BJ (cell line): ENCODE data around the gene TMEM98. TPM values are rescaled to one million over a fixed set of nuclear protein-coding genes. Genes with fewer than 3 reads are reported as not detected.
"Not testable (repeated sequence)": the region's sequence is repeated elsewhere in the genome, so short reads cannot be mapped to it uniquely, and the experiment has no call there.

Experiments used
- CTCF ChIA-PET: fragments of 350-600 bp; formaldehyde crosslinking; extraction: SDS; loops from one replicate; lab custom pipeline; 2021; ENCODE audit warnings: antibody characterized with exemption, inconsistent platforms; lab: Yijun Ruan, JAX
- POLR2A ChIA-PET: fragments of 300-600 bp; sonication (Branson Sonifier 250); formaldehyde crosslinking; extraction: SDS; loops from one replicate; lab custom pipeline; 2021; ENCODE audit warnings: antibody characterized with exemption; lab: Charles Lee
- DNase-seq: peaks from one replicate; pipeline ENCODE4 v3.0.0-alpha.2; 2011; ENCODE audit warnings: low read depth
- H3K27me3 ChIP-seq: 2 replicates; pipeline ENCODE4 v1.6.0; 2011; ENCODE audit warnings: low read length; ENCODE audit not compliant: control insufficient read depth, insufficient read depth
- H3K36me3 ChIP-seq: 2 replicates; pipeline ENCODE4 v1.5.1; 2011; ENCODE audit warnings: low read length; ENCODE audit not compliant: control insufficient read depth, insufficient read depth
- H3K4me3 ChIP-seq: 2 replicates; pipeline ENCODE4 v1.5.1; 2011; ENCODE audit warnings: low read depth, mild to moderate bottlenecking, control low read depth, low read length
- polyA plus RNA-seq: library from polyadenylated mRNA; depleted of rRNA; stranded (reverse); fragments of >200 nt; gene quantifications from 2 replicates; pipeline ENCODE4 v1.2.3, GENCODE V29; 2011
- TF ChIP-seq, protein P1 (sequence below): IDR thresholded peaks from 2 replicates; pipeline ENCODE4 v1.5.1; 2011; ENCODE audit warnings: low read depth, mild to moderate bottlenecking, control low read depth, inconsistent platforms, low read length, moderate library complexity; ENCODE audit not compliant: insufficient read depth

Gene TMEM98
- polyA plus RNA-seq, 1 experiment: 331 TPM

DNA sequence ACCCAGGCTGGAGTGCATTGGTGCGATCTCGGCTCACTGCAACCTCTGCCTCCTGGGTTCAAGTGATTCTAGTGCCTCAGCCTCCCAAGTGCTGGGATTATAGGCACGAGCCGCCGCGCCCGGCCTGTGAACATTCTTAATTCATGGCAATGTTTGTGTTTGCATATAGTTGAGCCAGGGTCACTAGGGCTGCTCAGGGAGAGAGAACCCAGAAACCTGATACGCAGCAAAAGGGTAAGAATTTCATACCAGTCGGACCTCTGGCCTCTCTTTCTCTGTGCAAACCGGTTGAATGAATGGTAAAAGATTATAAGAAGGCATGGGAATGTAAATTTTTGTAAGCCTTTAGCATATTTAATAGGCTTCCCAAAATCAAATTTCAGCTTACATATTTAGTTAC is 6.9 kb upstream of the TMEM98 start:
- POLR2A ChIA-PET: no interaction called here
- Histone ChIP-seq H3K27me3 (no peaks in the 10 kb centered on the region), H3K4me3 (no peak overlapping the region), H3K36me3 (no peaks in the 10 kb centered on the region)
- TF ChIP-seq, protein P1, sequence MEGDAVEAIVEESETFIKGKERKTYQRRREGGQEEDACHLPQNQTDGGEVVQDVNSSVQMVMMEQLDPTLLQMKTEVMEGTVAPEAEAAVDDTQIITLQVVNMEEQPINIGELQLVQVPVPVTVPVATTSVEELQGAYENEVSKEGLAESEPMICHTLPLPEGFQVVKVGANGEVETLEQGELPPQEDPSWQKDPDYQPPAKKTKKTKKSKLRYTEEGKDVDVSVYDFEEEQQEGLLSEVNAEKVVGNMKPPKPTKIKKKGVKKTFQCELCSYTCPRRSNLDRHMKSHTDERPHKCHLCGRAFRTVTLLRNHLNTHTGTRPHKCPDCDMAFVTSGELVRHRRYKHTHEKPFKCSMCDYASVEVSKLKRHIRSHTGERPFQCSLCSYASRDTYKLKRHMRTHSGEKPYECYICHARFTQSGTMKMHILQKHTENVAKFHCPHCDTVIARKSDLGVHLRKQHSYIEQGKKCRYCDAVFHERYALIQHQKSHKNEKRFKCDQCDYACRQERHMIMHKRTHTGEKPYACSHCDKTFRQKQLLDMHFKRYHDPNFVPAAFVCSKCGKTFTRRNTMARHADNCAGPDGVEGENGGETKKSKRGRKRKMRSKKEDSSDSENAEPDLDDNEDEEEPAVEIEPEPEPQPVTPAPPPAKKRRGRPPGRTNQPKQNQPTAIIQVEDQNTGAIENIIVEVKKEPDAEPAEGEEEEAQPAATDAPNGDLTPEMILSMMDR: no peak
- DNase-seq: no peak
- CTCF ChIA-PET: interaction anchor here (2.1 kb wide), 1 partner anchor 44 kb away, joined by 5 read pairs; the partner anchor contains the start of gene MYO1D

DNA sequence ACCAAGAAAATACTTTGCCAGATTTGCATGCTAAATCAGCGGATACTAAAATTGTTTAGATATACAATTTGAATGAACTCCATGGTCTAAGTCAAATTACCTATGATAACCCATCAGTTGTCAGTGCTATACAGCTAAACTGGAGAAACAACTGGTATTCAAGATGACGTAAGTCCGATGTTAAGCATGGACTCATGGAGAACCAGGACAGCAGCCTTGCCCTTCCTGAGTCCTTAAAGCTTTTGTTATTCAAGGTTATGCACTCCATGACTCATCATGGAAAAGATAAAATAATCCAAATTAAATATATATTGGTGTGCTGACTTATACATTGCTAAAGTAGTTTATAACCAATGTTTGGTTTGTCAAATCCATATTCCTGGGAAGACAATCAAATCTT is 4.0 kb upstream of the TMEM98 start:
- H3K36me3 ChIP-seq, H3K27me3 ChIP-seq, DNase-seq, H3K4me3 ChIP-seq, POLR2A ChIA-PET: not testable (repeated sequence)
- CTCF ChIA-PET: interaction anchor here (1.4 kb wide), 1 partner anchor 47 kb away, joined by 4 read pairs; the partner anchor contains the start of gene MYO1D

DNA sequence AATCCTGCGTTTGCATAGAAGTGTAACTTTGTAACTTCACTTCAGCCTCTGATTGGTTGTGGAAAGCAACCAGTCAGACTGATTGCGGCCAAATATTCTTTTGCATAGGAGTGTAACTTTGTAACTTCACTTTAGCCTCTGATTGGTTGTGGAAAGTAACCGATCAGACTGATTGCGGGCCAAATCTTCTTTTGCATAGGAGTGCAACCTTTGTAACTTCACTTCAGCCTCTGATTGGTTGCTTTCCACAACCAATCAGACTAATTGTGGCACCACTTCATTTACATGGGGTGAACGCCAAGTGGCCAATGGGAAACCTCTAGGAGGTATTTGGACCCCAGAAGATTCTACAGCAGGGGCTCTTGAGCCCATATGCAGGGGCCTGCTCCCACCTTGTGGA is 1.8 kb upstream of the TMEM98 start:
- Histone ChIP-seq H3K27me3 (no peaks in the 10 kb centered on the region), H3K4me3 (no peak overlapping the region), H3K36me3 (no peaks in the 10 kb centered on the region)
- TF ChIP-seq, protein P1: no peak
- DNase-seq: no peak
- ChIA-PET POLR2A (no interaction called here), CTCF (no interaction called here)

DNA sequence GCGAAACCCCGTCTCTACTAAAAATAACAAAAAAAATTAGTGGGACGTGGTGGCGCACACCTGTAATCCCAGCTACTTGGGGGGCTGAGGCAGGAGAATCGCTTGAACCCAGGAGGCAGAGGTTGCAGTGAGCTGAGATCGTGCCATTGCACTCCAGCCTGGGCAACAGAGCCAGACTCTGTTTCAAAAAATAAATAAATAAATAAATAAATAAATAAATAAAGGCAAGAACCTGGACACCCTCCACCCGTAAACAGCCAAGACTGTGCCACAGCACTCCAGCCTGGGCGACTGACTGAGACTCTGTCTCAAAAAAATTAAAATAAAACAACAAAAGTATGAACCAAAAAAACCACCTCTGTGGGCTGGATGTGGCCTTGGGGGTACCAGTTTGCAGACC is 1.2 kb upstream of the TMEM98 start:
- CTCF ChIA-PET: interaction anchor here (1.1 to 1.8 kb wide), 2 partner anchors 15 to 96 kb away, joined by 3 to 6 read pairs; no protein-coding TSS in a partner anchor
- DNase-seq, POLR2A ChIA-PET, H3K36me3 ChIP-seq, H3K27me3 ChIP-seq, H3K4me3 ChIP-seq: not testable (repeated sequence)

DNA sequence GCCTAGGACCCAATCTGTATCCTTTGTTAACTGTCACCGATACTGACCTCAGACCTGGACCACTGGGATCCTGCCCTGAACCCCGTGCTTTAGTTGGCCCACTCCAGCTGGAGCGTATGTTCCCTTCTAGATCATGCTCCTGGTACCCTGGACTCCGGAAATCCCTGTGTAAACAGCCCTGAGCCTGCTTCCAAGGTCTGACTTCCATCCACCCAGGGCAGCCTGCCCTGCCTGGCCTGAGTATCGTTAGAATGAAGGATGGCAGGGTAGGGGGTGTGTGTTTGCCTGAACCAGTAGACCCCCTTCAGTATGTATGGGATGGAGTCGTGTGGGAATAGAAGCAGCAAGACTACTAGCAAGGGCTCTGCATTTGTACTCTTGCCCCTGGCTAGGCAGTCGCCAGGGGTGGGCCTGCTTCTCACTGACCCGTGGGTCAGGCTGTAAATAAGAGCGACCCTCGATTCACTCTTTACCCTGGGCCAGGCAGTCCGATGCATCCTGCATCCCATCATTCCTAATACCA is 691 bp upstream of the TMEM98 start:
- POLR2A ChIA-PET: no interaction called here
- no peak for DNase-seq
- Histone ChIP-seq H3K36me3 (peaks cover 3% of the 10 kb centered on the region; the same call in 1 of the 2 replicates), H3K4me3 (peak overlapping the region; percentile 51), H3K27me3 (no peaks in the 10 kb centered on the region)
- CTCF ChIA-PET: interaction anchor here (1.0 to 1.8 kb wide), 3 partner anchors 14 to 96 kb away, joined by 3 to 6 read pairs (median 3); no protein-coding TSS in a partner anchor
- TF ChIP-seq, protein P1: no peak

DNA sequence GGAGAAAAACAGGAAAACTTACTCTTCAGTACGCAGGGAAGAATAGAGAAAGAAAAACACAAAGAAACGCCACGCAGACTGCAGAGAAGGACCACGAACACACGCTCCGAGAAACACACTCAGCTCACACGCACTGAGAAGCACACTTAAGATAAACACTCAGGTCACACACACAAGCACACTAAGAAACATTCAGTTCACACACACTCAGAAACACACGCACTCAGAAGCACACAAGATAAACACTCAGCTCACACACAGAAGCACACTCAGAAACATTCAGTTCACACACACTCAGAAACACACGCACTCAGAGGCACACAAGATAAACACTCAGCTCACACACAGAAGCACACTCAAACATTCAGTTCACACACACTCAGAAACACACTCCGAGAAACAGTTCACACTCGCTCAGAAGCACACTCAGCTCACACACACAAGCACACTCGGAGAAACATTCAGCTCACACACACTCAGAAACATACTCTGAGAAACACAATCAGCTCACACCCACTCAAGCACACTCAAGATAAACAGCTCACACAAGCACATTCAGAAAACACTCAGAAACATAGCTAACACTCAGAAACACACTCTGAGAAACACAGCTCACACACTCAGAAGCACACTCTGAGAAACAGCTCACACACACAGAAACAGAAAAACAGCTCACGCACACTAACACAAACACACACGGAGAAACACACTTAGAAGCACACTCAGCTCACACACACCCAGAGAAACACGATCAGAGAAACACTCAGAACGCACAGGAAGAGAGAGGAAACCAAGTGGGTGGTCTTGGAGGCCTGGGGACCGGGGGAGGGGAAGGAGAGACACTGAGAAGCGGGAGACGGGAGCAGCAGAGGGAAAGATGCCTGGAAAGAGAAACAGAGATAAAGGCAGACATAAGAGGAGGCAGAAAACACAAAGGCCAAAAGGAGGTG is 908 bp downstream of the TMEM98 start:
- TF ChIP-seq, protein P1: no peak
- ChIA-PET POLR2A (interaction anchor here (0.5 to 0.7 kb wide), 3 partner anchors 51 to 963 kb away, joined by 3 to 8 read pairs (median 3); no protein-coding TSS in a partner anchor), CTCF (interaction anchor here (0.7 to 2.1 kb wide), 9 partner anchors 9 to 70 kb away, joined by 3 to 14 read pairs (median 3); partner anchors contain the start of gene MYO1D)
- peaks cover 10% of the 10 kb centered on the region for H3K36me3 ChIP-seq
- DNase-seq: no peak
- no peaks in the 10 kb centered on the region for H3K27me3 ChIP-seq
- H3K4me3 ChIP-seq: peak overlapping the region; percentile 51
